Nucleus accumbens (tissue), 56 donors: ENCODE results near the gene SNX10.

Experiments
- DNase-seq, 56 donors: peaks; one replicate each; lab custom pipeline; 2025; lab: John Stamatoyannopoulos, UW

SNX10 gene

DNA sequence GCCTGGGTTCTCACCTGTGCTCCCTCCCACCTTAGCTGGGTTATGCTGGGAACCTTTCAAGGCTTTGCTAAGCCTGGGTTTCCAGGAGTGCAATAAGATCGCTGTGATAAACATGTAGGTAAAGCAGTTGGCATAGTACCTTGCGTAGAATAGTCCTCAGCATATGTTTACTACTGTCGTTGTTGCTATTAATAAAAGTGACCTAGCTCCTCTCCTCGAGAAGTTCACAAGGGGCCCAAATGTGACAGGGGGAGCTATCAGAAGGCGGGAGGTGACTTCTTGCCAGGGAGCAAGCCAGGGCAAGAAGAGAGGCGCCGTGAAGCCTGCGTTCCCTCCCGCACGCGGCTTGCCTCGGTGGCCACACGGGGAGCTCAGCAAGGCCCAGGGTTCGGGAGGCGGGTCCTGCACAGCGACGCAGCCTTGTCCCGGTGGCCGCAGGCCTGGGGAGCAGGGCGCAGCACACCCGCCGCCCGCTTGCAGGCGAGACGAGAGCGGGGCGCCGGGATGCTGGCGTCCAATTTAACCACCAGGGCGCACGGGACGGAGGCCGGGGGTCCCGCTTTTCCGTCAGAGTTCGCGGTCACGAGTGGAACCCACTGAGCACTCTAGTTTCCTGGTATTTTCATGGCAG lies 106.2 kb downstream of the SNX10 start:
- peak in 30 of 56 donors; percentile 5 to 68 (median 44) for DNase-seq

DNA sequence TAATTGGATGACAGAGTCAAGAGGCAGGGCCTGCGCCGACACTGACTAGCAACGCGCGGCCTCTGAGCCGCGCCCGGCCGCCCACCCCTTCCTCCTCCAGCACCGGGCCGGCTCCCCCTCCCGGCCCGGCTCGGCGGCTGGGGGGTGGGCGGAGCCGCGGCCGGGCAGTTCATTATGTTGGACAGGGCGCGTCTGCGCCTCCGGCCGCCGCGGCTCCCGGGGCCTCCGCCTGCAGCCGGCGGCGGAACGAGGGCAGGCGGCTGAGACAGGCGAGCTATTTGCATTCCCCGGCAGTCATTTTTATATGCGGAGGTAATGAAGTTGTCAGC lies 106.7 kb downstream of the SNX10 start:
- DNase-seq = peak in 27 of 56 donors; percentile 3 to 72 (median 50)

DNA sequence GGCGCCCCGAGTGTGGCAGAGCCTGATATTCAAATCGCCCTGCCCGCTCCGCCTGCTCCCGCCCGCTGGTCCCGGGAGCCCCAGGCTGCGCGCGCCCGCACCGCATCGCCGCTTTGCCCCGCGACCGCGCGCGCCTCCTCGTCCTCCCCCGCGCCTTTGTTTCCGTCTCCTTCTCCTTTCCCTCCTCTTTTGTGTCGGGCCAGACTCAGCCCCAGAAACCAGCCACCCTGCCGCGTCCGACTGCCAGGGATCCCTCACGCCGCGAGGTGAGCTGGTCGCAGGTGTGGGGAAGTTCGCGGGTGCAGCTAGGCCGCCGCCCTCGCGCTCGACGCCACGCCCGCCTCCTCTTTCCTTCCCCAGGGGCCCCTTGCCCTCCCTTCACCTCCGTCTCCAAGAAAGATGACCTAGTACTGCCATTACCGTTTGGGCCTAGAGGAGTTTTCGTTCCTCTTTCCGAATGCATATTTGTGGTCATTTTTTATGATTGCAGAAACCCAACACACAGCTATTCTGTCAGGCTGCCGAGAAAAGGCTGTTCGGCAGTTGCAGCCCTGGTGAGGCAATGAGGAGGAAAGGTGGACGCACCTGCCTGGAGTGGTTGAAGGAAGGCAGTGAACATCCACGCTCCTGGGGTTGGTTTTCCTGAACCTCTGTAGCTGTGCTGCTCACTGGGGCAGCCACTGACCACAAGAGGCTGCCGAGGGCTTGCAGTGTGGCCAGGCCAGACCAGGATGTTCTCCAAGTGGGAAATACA lies 107.3 kb downstream of the SNX10 start:
- DNase-seq = peak in 41 of 56 donors; percentile 18 to 74 (median 45)

DNA sequence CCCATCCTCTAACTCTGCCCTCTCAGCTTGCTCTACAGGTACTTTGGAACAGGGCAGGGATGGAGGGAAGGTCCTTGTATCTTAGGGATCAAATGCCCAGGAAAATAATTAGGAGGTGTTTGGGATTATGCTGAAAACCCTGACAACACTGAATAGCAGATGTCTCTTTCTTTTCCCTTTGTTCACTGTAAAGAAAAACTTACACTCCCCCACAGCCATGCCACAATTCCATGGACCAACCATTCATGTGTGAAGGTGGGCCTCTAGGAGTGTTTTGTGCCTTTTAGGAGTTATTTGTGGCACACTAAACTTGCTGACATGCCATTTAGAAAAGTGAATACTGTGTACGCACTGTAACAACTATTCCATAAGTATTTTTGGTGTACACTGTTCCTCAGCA lies 108.1 kb downstream of the SNX10 start:
- no peak for DNase-seq

DNA sequence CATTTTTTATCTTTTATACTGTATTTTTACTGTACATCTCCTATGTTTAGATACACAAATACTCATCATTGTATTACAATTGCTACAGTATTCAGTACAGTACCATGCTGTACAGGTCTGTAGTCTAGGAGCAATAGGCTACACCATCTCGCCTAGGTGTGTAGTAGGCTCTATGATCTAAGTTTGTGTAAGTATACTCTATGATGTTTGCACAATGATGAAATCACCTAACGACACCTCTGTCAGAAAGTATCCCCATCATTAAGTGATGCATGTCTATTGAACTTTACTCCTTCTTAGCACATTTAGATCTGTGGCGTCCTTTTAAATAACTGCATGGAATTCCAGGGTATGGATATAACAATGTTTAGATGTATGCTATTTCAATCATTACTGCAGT lies 112.0 kb downstream of the SNX10 start:
- DNase-seq = no peak

DNA sequence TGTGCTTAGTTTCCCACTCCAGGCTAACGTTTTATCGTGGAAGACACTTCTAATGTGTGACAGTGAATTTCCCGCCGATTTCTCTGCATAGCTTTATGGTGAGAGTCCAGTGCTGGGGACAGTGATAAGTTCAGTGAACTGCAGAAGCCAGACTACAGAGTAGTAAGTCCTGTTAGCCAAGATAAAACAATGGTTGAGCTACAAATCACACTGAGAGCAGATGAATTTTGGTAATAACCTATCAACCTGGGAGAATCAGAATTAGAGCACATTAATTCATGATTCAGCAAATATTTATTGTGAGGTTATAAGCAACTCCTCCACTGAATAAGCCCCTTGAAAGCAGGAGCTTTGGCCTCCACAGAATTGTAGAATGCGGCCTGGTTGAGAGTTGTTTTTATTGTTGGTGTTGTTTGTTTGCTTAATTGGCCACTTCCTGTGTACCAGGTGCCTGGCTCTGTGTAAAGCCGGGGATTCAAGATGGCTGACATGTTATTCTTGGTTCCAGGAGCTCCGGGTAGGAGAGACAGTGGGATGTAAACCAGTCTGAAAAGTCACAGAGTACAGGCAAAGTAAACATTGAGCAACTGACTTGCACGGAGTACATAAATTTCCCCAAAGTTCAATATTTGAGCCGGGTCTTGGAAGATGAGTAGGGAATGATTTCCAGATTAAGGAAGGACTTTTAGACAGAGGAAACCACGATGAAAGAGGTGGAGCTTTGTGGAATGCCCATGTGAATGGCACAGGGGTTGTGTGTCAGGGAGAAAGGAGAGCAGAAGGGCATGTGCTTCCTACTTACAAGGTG lies 112.7 kb downstream of the SNX10 start:
- DNase-seq = no peak

DNA sequence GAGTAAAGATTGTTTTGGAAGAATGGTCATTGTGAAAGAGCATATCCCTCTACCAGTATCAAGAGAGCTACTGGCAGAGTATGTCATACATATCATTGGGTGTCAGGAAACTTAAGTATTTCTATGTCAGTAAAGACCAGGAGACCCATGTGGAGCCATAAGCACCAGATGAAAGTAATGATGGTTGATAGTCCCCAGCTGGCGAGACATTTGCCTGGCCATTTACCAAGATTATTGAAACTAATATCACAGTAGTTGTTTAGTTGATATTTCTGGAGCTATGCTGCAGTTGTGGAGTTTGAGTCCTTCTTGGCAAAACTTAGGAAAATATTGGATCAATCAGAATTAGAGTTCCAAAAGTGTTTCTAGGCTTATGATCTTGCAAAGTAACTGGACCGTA lies 114.8 kb downstream of the SNX10 start:
- DNase-seq = no peak

DNA sequence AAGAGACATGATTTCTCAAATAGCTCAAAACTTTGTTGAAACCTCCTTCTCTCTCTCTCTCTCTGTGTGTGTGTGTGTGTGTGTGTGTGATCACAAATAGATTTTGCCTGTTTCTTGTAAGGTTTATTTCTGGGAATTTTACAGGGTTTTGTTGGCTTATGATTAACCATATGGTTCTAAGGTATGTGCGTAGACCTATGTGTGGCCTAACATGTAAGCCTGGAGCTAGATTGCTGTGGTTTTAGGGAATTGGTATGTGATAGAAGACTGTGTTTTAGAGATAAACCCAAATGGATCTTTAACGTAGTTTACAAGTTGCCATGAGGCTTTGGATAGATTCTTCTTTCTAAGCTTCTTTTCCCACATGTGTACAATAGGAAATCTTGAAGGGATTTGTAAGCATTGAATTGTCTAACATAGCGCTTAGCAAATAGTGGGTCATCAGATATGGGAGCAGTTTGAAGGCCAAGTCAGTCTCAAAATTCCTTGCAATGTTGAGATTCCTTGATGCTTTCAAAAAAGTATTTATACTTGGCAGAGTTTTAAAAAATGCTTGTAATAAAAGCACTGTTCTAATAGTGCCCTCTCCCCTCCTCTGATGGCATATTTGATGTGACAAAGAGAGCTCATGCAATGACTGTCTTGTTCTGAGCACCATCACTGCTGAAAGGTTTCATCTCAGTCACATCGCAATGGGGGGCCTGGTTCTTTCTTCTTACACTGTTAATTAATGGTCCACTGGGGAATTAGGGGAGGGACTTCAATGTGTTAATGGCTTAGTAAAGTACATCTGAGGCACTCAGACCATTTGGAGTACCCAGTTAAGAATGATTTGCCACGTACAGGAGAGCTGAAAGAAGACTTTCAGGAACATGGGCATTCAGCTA lies 118.2 kb downstream of the SNX10 start:
- DNase-seq = no peak

DNA sequence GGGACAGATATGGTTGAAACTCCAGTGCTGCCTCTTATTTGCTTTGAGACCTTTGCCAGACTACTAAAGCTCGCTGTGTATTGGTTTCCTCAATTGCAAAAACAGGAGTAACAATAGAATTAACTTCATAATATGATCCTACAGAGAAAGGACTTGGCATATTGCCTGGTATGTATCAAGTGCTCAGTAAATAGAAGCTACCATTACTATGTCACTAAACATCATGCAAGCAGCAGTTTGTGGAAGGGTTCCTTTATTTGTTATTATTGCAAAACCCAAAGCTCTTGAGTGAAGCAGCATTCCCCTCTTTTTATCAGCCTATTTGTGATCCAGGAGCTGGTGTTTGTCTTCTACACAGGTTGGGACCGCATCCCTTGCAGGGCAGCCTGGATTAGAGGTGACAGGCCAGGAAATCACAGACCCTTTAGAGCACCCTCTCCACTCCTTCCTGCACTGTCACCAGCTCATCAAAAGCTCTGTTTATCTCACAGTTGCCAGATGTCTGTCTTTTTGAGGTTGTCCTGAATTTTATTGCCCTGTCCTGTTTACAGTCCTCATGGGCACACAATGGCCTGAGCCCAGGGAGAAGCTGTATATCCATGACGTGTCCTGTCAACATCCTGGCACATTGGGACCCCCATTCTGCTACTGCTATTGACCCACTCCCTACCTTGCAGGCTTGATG lies 121.5 kb downstream of the SNX10 start:
- DNase-seq = no peak

DNA sequence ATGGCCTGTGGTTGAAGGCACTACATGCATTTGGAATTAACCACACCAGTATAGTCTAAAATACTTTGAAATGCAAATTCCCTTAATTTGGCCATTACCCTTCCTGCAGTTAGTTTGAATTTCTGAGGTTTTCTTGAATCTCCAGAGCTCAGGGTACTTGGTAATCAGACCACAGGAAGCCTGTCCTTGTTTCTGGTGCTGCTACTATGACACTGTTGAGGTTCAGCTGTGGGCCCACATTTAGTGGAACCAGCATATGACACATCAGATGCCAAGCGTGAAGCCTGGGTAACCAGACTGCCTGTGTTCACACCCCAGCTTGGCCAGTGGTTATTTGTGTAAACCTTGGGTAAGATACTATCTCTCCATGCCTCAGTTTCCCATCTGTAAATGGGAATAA lies 124.3 kb downstream of the SNX10 start:
- no peak for DNase-seq

DNA sequence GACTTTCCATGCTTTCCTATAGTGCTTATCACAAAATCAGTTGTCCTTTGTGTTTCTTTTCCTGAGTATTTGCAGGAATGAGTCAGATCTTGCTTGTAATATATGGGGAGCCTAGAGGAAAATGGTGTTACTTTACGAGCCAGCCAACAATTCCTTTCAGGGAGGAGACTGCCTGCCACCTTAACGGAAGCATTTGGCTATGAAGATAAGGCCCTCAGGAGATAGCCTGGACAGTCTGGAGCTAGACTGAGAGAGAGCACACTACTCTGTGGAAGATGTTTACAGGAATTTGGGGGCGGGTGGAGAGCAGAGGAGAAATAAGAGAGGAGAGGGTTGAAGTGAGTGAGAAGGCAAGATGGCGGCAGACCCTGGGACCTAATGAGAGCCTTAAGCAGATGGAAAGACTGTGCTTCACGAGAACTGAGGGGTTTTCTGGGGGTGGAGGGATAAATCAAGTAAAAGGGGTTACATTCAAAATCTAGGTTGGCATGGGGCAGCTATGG lies 126.3 kb downstream of the SNX10 start:
- DNase-seq = no peak

DNA sequence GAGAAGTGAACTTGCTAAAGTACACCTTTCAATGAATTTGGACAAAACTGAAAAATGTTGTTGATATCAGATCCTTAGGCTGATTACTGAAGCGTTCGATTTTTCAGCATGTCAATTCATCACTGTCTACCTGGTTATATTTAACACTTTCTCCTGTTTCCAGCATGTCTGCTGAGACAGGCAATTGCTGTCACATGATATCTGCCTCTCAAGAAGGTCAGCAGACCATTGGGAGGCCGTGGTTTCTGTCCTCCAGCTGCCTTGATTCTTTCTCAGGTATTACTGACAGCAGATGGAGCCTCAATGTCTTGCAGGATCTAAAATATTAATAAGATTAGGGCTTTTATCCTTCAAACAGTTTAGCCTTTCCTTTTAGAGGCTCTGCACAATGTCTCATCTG lies 127.5 kb downstream of the SNX10 start:
- no peak for DNase-seq

DNA sequence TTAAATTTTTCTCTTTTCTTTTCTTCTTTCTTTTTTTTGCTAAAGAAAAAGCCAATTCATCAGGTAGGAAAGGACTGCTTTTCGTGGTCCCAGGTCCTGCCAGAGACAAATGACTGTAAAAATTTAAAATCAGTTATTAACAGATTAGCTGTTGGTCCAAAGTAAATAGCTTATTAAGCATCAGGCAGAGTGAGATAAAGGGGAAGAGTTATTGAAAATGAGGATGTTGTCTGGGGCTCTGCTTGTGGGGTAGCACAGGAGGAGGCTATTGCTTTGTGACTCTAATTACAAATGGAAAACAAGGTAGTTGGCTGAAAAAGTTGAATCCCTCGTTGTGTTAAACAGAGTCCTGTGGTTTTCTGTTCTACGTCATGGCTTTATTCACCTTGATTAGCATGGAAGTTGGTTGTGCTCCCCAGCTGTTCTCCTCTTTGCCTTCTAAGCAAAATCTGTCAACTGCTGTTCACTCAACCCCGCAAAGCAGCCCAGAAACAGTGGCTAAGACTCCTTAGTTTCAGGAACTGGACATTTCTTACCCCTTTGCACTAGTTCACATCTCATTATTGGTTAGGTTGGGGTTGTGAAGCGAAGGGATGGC lies 128.9 kb downstream of the SNX10 start:
- no peak for DNase-seq

DNA sequence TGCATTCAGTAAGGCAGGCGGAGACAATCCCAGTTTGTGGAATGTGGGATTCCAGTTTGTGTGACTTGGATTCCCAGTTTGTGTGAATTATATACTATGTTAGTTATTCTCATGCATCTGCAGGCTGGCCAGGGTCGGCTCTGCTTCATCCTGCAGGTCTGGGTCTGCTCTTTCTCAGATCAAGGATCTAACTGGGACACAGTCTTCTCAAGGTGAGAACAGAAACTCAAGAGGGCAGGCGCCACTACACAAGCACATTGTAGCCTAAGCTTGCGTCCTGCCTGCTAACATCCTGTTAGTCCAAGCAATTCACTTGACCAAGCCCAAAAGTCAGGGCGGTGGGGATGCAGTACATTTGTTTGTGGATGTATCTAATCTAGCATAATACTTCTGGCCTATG lies 131.1 kb downstream of the SNX10 start:
- no peak for DNase-seq

DNA sequence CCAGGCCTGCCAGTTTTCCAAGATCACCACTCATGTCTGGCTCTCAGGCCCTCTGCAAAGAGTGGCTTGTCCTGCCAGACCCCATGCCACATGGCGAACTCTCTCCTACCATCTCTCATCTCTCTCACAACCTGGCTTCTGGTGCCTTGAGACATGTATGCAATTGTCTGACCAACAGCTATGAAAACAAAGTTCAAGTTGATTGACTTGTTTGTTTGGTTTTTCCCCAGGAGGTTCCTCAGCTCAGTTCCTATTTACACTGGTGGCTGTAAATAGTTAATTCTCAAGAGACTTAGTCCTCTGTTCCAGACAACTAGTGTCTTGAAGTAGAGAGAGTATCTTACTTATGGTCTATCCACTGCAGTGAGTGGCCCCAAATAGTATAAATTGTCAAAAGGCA lies 131.8 kb downstream of the SNX10 start:
- DNase-seq = no peak
